NB4 (cell line): ENCODE measurements around the gene EPHA10.

Experiments used
- CTCF ChIP-seq: IDR thresholded peaks from one replicate; pipeline ENCODE4 v1.5.1; 2012; ENCODE audit warnings: low read depth, low read length
- POLR2A ChIP-seq: IDR thresholded peaks from 2 replicates; pipeline ENCODE4 v1.6.1; 2011; ENCODE audit warnings: mild to moderate bottlenecking; ENCODE audit not compliant: insufficient read length; ENCODE audit errors: extremely low read depth

- TF ChIP-seq CTCF: no peak
- no peak for TF ChIP-seq POLR2A
These were observed 28.2 kb upstream of the EPHA10 start for GRCh38 chr1:37792943-37793686.
